Measurements from ENCODE around the gene RRAGC. TPM values are rescaled to one million over a fixed set of nuclear protein-coding genes. Genes with fewer than 3 reads are reported as not detected.

RRAGC gene
- total RNA-seq, 4 donors from 2014 or later, result 14.2 to 20.0 (median 17.5) TPM

GRCh38 chr1:38817267-38818174 is 42.1 kb downstream of the RRAGC start:
- H3K27me3 ChIP-seq, result peaks cover 0 to 67% of the 10 kb centered on the region in 2 donors
- TF ChIP-seq CTCF (IDR thresholded peaks at IDR 0.05) (no peak), EP300 (IDR thresholded peaks at IDR 0.05) (no peak), POLR2A (IDR thresholded peaks at IDR 0.05) (no peak)
- DNase-seq (ENCODE audit: low spot score in 2 of 2), result no peak
- no peaks in the 10 kb centered on the region for H3K36me3 ChIP-seq
- no peak overlapping the region for H3K27ac ChIP-seq
- 66 to 71% methylated on average over 15 to 16 of the region's 45 CpGs for WGBS, 2 donors
- H3K4me1 ChIP-seq, result peaks cover 0 to 17% (median 5%) of the 10 kb centered on the region in 4 donors
- H3K4me3 ChIP-seq, result peak overlapping the region in 3 of 4 donors; percentile 8 to 43 (median 27)
- peaks cover 0 to 18% (median 0%) of the 10 kb centered on the region in 4 donors for H3K9me3 ChIP-seq

GRCh38 chr1:38815903-38816627 is 43.5 kb downstream of the RRAGC start:
- DNase-seq (ENCODE audit: low spot score in 2 of 2), result no peak
- Histone ChIP-seq H3K4me3 (no peak overlapping the region), H3K36me3 (no peaks in the 10 kb centered on the region), H3K4me1 (peaks cover 0 to 17% (median 5%) of the 10 kb centered on the region in 4 donors), H3K9me3 (peaks cover 0 to 18% (median 0%) of the 10 kb centered on the region in 4 donors), H3K27me3 (peaks cover 0 to 63% of the 10 kb centered on the region in 2 donors), H3K27ac (no peak overlapping the region)
- WGBS, 2 donors, result 26 to 34% methylated on average over 33 to 36 of the region's 36 CpGs
- TF ChIP-seq CTCF (IDR thresholded peaks at IDR 0.05) (no peak), POLR2A (IDR thresholded peaks at IDR 0.05) (no peak), EP300 (IDR thresholded peaks at IDR 0.05) (no peak)

GRCh38 chr1:38814984-38815464 is 44.5 kb downstream of the RRAGC start:
- H3K27ac ChIP-seq, result no peak overlapping the region
- H3K4me3 ChIP-seq, result no peak overlapping the region
- no peak for DNase-seq (ENCODE audit: low spot score in 2 of 2)
- H3K27me3 ChIP-seq, result peaks cover 0 to 63% of the 10 kb centered on the region in 2 donors
- peaks cover 0 to 17% (median 5%) of the 10 kb centered on the region in 4 donors for H3K4me1 ChIP-seq
- no peaks in the 10 kb centered on the region for H3K36me3 ChIP-seq
- no peak for TF ChIP-seq EP300 (IDR thresholded peaks at IDR 0.05)
- TF ChIP-seq CTCF (IDR thresholded peaks at IDR 0.05), result no peak
- no peak for TF ChIP-seq POLR2A (IDR thresholded peaks at IDR 0.05)
- H3K9me3 ChIP-seq, result peaks cover 0 to 18% (median 0%) of the 10 kb centered on the region in 4 donors
- 78 to 92% methylated on average over 1 of the region's 1 CpG for WGBS, 2 donors

GRCh38 chr1:38814444-38814983 is 45.1 kb downstream of the RRAGC start:
- no peak for DNase-seq (ENCODE audit: low spot score in 2 of 2)
- 58 to 66% methylated on average over 7 of the region's 7 CpGs for WGBS, 2 donors
- H3K27me3 ChIP-seq, result peaks cover 0 to 61% of the 10 kb centered on the region in 2 donors

More at GRCh38 chr1:38814444-38814983, 45.1 kb downstream of the RRAGC start:
- TF ChIP-seq EP300 (IDR thresholded peaks at IDR 0.05) (no peak), CTCF (IDR thresholded peaks at IDR 0.05) (no peak), POLR2A (IDR thresholded peaks at IDR 0.05) (no peak)
- peaks cover 0 to 18% (median 0%) of the 10 kb centered on the region in 4 donors for H3K9me3 ChIP-seq
- no peak overlapping the region for H3K4me3 ChIP-seq
- H3K36me3 ChIP-seq, result no peaks in the 10 kb centered on the region
- H3K27ac ChIP-seq, result no peak overlapping the region
- H3K4me1 ChIP-seq, result peaks cover 0 to 17% (median 5%) of the 10 kb centered on the region in 4 donors
